Measurements from ENCODE around the gene MOBP. TPM values are rescaled to one million over a fixed set of nuclear protein-coding genes. Genes with fewer than 3 reads are reported as not detected.

MOBP gene
- total RNA-seq, 4 donors from 2014 or later: not detected

DNA sequence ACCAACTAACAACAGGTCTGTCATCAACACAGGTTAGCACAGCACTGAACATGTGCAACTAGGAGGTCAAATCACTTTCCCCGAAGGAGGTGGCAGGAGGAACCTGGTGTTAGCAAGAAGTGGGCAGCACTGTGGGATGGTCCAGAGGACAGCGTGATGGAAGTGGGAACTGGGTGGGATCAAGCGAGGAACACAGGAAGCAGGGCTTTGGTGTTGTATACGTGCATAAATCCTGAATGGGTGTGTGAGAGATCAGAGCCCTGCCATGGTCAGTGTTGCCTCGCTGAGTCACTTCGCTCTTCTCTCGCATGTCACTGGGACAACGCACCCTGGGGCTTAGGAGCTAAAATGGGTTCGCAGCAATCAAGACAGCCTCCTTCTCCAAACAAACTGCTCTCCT, 62.1 kb downstream of the MOBP start:
- peaks cover 0 to under 1% (median 0%) of the 10 kb centered on the region in 3 donors for H3K9me3 ChIP-seq

DNA sequence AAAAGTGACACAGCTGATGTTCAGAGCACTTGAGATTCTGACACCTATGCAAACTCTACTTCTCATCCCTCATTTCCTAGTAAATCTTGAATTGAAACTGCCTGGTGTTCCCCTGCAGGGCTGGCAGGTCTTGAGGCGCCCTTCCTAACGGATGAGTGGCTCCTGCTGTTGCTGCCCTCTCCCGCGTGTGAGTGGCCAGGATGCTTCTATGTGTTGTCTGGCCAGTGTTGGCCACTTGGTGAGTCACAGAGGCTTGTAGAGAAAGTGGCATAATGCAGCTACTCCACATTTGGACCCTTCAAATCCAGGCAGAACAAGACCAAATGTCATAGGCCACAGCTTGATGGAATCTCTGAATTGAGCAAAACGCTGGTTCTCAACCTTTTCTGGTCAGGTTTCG, 63.6 kb downstream of the MOBP start:
- no peaks in the 10 kb centered on the region for H3K9me3 ChIP-seq
- intact Hi-C loops (cut with DNase I): no loop called here
- TF ChIP-seq, protein P1, sequence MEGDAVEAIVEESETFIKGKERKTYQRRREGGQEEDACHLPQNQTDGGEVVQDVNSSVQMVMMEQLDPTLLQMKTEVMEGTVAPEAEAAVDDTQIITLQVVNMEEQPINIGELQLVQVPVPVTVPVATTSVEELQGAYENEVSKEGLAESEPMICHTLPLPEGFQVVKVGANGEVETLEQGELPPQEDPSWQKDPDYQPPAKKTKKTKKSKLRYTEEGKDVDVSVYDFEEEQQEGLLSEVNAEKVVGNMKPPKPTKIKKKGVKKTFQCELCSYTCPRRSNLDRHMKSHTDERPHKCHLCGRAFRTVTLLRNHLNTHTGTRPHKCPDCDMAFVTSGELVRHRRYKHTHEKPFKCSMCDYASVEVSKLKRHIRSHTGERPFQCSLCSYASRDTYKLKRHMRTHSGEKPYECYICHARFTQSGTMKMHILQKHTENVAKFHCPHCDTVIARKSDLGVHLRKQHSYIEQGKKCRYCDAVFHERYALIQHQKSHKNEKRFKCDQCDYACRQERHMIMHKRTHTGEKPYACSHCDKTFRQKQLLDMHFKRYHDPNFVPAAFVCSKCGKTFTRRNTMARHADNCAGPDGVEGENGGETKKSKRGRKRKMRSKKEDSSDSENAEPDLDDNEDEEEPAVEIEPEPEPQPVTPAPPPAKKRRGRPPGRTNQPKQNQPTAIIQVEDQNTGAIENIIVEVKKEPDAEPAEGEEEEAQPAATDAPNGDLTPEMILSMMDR (IDR thresholded peaks at IDR 0.05): no peak
- no peak for TF ChIP-seq POLR2A (IDR thresholded peaks at IDR 0.05)
- WGBS, 2 donors: 79 to 88% methylated on average over 6 of the region's 6 CpGs
- no peak overlapping the region for H3K4me3 ChIP-seq
- H3K36me3 ChIP-seq: no peaks in the 10 kb centered on the region
- peaks cover 0 to 19% (median 0%) of the 10 kb centered on the region in 3 donors for H3K4me1 ChIP-seq
- no peak for DNase-seq
- H3K27ac ChIP-seq: peak overlapping the region in 1 of 4 donors; percentile 16
- H3K27me3 ChIP-seq: no peaks in the 10 kb centered on the region

More for the DNA sequence above, 62.1 kb downstream of the MOBP start:
- 83% methylated on average over 9 of the region's 9 CpGs for WGBS, 2 donors
- H3K4me1 ChIP-seq: peaks cover 0 to 19% (median 0%) of the 10 kb centered on the region in 3 donors
- intact Hi-C loops (cut with DNase I): no loop called here
- TF ChIP-seq POLR2A (IDR thresholded peaks at IDR 0.05): no peak
- TF ChIP-seq, protein P1 (IDR thresholded peaks at IDR 0.05): no peak
- no peaks in the 10 kb centered on the region for H3K27me3 ChIP-seq
- DNase-seq: no peak
- H3K36me3 ChIP-seq: no peaks in the 10 kb centered on the region
- no peak overlapping the region for H3K27ac ChIP-seq
- H3K4me3 ChIP-seq: no peak overlapping the region

DNA sequence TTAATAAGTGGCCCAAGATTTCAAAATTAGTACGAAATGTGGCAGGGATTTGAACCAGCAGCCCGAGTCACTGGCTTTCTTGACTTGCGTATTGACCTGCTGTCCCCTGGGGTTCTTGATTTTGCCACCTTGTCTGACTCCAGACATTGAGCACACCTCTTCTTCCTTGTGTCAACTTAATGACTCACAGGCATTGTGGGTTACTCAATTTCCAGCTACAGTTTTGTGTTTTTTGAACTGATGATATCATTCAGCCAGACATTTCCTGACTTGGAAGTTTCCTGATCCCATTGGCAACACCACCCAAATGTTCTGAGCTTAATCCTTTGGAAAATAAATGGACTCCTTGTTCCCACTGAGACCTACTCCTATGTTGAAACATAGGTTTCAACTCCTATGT, 64.2 kb downstream of the MOBP start:
- no peaks in the 10 kb centered on the region for H3K27me3 ChIP-seq
- H3K27ac ChIP-seq: peak overlapping the region in 3 of 4 donors; percentile 4 to 31 (median 16)
- intact Hi-C loops (cut with DNase I): no loop called here
- no peaks in the 10 kb centered on the region for H3K36me3 ChIP-seq
- no peak for DNase-seq
- no peak overlapping the region for H3K4me3 ChIP-seq
- H3K4me1 ChIP-seq: peaks cover 0 to 19% (median 0%) of the 10 kb centered on the region in 3 donors
- WGBS, 2 donors: 33 to 42% methylated on average over 3 of the region's 3 CpGs
- TF ChIP-seq POLR2A (IDR thresholded peaks at IDR 0.05): no peak
- TF ChIP-seq, protein P1 (IDR thresholded peaks at IDR 0.05): no peak
- H3K9me3 ChIP-seq: no peaks in the 10 kb centered on the region

DNA sequence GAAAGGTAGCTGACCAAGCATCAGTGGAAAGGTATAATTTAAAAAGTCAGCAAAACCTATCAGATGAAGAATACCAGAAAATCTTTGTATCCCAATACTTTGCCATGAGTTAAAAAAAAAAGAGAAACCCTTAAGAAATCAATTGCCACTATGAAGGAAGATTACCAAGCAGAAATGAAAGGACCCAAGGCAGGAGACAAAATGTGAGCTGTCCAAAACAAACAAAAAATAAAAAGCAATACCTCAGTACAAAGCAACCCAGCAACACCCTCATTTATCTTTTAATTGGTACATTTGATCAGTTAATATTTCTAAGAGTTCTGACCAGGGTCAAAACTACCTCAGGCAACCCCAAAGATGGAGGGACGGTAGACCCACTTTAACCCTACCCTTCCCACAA, 65.3 kb downstream of the MOBP start:
- WGBS, 2 donors: 61 to 72% methylated on average over 1 of the region's 1 CpG
- intact Hi-C loops (cut with DNase I): no loop called here
- no peak overlapping the region for H3K27ac ChIP-seq
- no peaks in the 10 kb centered on the region for H3K9me3 ChIP-seq
- DNase-seq: no peak
- H3K4me1 ChIP-seq: peaks cover 0 to 19% (median 0%) of the 10 kb centered on the region in 3 donors
- no peaks in the 10 kb centered on the region for H3K27me3 ChIP-seq
- TF ChIP-seq, protein P1 (IDR thresholded peaks at IDR 0.05): no peak
- TF ChIP-seq POLR2A (IDR thresholded peaks at IDR 0.05): no peak
- H3K36me3 ChIP-seq: no peaks in the 10 kb centered on the region
- no peak overlapping the region for H3K4me3 ChIP-seq

DNA sequence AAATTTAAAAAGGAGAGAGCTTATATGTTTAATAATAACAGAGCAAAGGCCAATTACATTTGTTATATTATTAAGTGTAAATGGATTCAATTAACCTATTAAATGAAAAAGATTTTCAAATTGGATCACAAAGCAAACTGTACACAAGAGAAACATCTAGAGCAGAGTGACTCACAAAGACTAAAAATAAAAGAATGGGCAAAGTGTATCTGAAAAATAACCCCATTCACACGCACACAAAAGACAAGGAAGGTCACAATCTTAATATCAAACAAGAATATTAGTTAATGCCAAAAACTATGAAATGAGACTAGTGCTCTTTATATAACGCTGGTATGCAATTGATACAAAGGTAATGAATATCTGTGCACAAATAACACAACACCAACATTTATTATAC, 65.7 kb downstream of the MOBP start:
- no peaks in the 10 kb centered on the region for H3K9me3 ChIP-seq
- H3K36me3 ChIP-seq: no peaks in the 10 kb centered on the region
- DNase-seq: no peak
- H3K27ac ChIP-seq: no peak overlapping the region
- intact Hi-C loops (cut with DNase I): no loop called here
- H3K4me3 ChIP-seq: no peak overlapping the region
- 11 to 39% methylated on average over 2 of the region's 2 CpGs for WGBS, 2 donors
- H3K27me3 ChIP-seq: no peaks in the 10 kb centered on the region
- TF ChIP-seq POLR2A (IDR thresholded peaks at IDR 0.05): no peak
- TF ChIP-seq, protein P1 (IDR thresholded peaks at IDR 0.05): no peak
- peaks cover 0 to 19% (median 0%) of the 10 kb centered on the region in 3 donors for H3K4me1 ChIP-seq
